Spleen (tissue), 11 donors: ENCODE data around the gene PTGR1. TPM values are rescaled to one million over a fixed set of nuclear protein-coding genes. Genes with fewer than 3 reads are reported as not detected.

Experiments
- DNase-seq: peaks from one replicate; pipeline ENCODE4 v3.0.0-alpha.2; 2020
- H3K27ac ChIP-seq, 8 donors: fragments of 200-600 bp; sonication (generic) in 7 of 8; 1 replicate in 4 of 8; 2 replicates in 4 of 8; pipeline versions ENCODE4 v1.5.0 to v1.8.0; 2016 to 2021; ENCODE audit warnings: inconsistent platforms in 4 of 8, mild to moderate bottlenecking in 4 of 8, moderate library complexity in 1 of 8
- H3K27me3 ChIP-seq, 7 donors: fragments of 200-600 bp; sonication (generic) in 6 of 7; replicated peaks in 1 of 7; 1 replicate in 4 of 7; 2 replicates in 3 of 7; pipeline versions ENCODE4 v1.5.0 to v1.8.0; 2016 to 2021; ENCODE audit warnings: inconsistent platforms in 3 of 7, mild to moderate bottlenecking in 1 of 7
- H3K36me3 ChIP-seq, 6 donors: fragments of 200-600 bp; sonication (generic) in 5 of 6; 1 replicate in 4 of 6; 2 replicates in 2 of 6; pipeline versions ENCODE4 v1.5.0 to v1.8.0; 2016 to 2021; ENCODE audit warnings: inconsistent platforms in 2 of 6
- H3K4me1 ChIP-seq, 6 donors: fragments of 200-600 bp; sonication (generic) in 5 of 6; 1 replicate in 3 of 6; 2 replicates in 3 of 6; pipeline versions ENCODE4 v1.5.0 to v1.8.0; 2016 to 2021; ENCODE audit warnings: inconsistent platforms in 3 of 6
- H3K4me3 ChIP-seq, 8 donors: fragments of 200-600 bp; sonication (generic) in 7 of 8; 1 replicate in 4 of 8; 2 replicates in 4 of 8; pipeline versions ENCODE4 v1.5.0 to v1.8.0; 2016 to 2021; ENCODE audit warnings: inconsistent platforms in 4 of 8, mild to moderate bottlenecking in 4 of 8, moderate library complexity in 2 of 8
- H3K9me3 ChIP-seq, 8 donors: fragments of 200-600 bp; sonication (generic) in 7 of 8; 1 replicate in 4 of 8; 2 replicates in 4 of 8; pipeline versions ENCODE4 v1.5.0 to v1.8.0; 2016 to 2021; ENCODE audit warnings: inconsistent platforms in 4 of 8
- CTCF ChIP-seq, 11 experiments: fragments of 200-600 bp in 7 of 11; fragments of 450-650 bp in 4 of 11; sonication (generic) in 4 of 11; IDR thresholded peaks in 8 of 11; conservative IDR thresholded peaks in 3 of 11; 1 replicate in 7 of 11; 2 replicates in 4 of 11; pipeline versions ENCODE4 v1.4.0 to v1.8.0; 2016 to 2021; ENCODE audit warnings: antibody characterized with exemption in 11 of 11, inconsistent platforms in 4 of 11, mild to moderate bottlenecking in 1 of 11
- POLR2A ChIP-seq, 3 donors: fragments of 450-650 bp; IDR thresholded peaks; one replicate each; pipeline ENCODE4 v1.5.1; 2017; ENCODE audit warnings: antibody characterized with exemption in 3 of 3, mild to moderate bottlenecking in 1 of 3
- POLR2AphosphoS5 ChIP-seq, 3 donors: sonication (generic); formaldehyde crosslinking; IDR thresholded peaks; one replicate each; pipeline ENCODE4 v1.5.1; 2017; ENCODE audit warnings: antibody characterized with exemption in 3 of 3
- WGBS, 5 donors: extraction: QIAGEN DNeasy Blood & Tissue Kit in 3 of 5; methylation state at CpG; one replicate each; pipeline versions ENCODE4 v1.1.5 to v1.1.7; 2013 to 2018; 5-methylcytosine and 5-hydroxymethylcytosine counted together
- intact Hi-C: fragments of 100-400 bp; cut with DNase I; formaldehyde crosslinking; loops from one replicate; pipeline ENCODE4 v1.15.0; 2023; ENCODE audit warnings: low total_unique reads
- polyA plus RNA-seq, 3 donors: library from polyadenylated mRNA; stranded (reverse); fragments of 200-250 nt; gene quantifications; one replicate each; pipeline ENCODE4 v1.2.1, GENCODE V29; 2013
- total RNA-seq, 7 donors: library from RNA; depleted of rRNA in 3 of 7; stranded (reverse); fragments of >200 nt in 3 of 7; fragmentation: NEBNext Ultra II Directional in 4 of 7; extraction: Animal tissue kit (Norgen Biotek cat#: 25700) in 4 of 7; gene quantifications; one replicate each; pipeline versions ENCODE4 v1.1.0 to v1.2.1, GENCODE V29; 2016 to 2021
- donor health status: healthy with polysubstance abuse.
- donor health status: DM: no; HTN: no; CAD: no; lungs with moderate emphysema.
- donor health status: DM: no; HTN: no; CAD: no.
- donor health status: Bipolar disorder and iron deficiency.
- donor health status: healthy.
- donor health status: DM: no; HTN: no; CAD: no.
- donor health status: DM: yes; HTN: yes; CAD: no.

PTGR1 gene
- total and polyA plus RNA-seq, 10 donors, result 2.8 to 14.6 (median 9.6) TPM

GRCh38 chr9:111603041-111603440 lies 3.6 kb upstream of the PTGR1 start:
- no peak overlapping the region for H3K27ac ChIP-seq
- no peaks in the 10 kb centered on the region for H3K36me3 ChIP-seq
- peaks cover 0 to 22% (median 20%) of the 10 kb centered on the region in 6 donors for H3K4me1 ChIP-seq
- intact Hi-C loops, result no loop called here
- DNase-seq, result no peak
- no peak for TF ChIP-seq CTCF (IDR thresholded peaks at IDR 0.05 in 8 of 11, conservative IDR thresholded peaks at IDR 0.05 in 3 of 11)
- TF ChIP-seq POLR2A (IDR thresholded peaks at IDR 0.05), result no peak
- TF ChIP-seq POLR2AphosphoS5 (IDR thresholded peaks at IDR 0.05), result no peak
- H3K9me3 ChIP-seq, result no peaks in the 10 kb centered on the region
- H3K27me3 ChIP-seq, result peaks cover 0 to 41% (median 11%) of the 10 kb centered on the region in 7 donors
- 75 to 90% (median 83%) methylated on average over 4 of the region's 4 CpGs for WGBS, 5 donors
- H3K4me3 ChIP-seq, result no peak overlapping the region

GRCh38 chr9:111601237-111602018 lies 2.0 kb upstream of the PTGR1 start:
- peaks cover 0 to 30% (median 27%) of the 10 kb centered on the region in 6 donors for H3K4me1 ChIP-seq
- no peaks in the 10 kb centered on the region for H3K9me3 ChIP-seq
- no peak for DNase-seq
- WGBS, 5 donors, result 71 to 84% (median 79%) methylated on average over 10 of the region's 10 CpGs
- no peak overlapping the region for H3K4me3 ChIP-seq
- no peak overlapping the region for H3K27ac ChIP-seq
- no peaks in the 10 kb centered on the region for H3K36me3 ChIP-seq
- TF ChIP-seq POLR2AphosphoS5 (IDR thresholded peaks at IDR 0.05) (no peak), POLR2A (IDR thresholded peaks at IDR 0.05) (no peak), CTCF (IDR thresholded peaks at IDR 0.05 in 8 of 11, conservative IDR thresholded peaks at IDR 0.05 in 3 of 11) (no peak)
- intact Hi-C loops, result no loop called here
- H3K27me3 ChIP-seq, result peaks cover 0 to 40% (median 11%) of the 10 kb centered on the region in 7 donors

- H3K4me1 ChIP-seq, result peaks cover 0 to 30% (median 27%) of the 10 kb centered on the region in 6 donors
- TF ChIP-seq CTCF (IDR thresholded peaks at IDR 0.05 in 8 of 11, conservative IDR thresholded peaks at IDR 0.05 in 3 of 11) (no peak), POLR2A (IDR thresholded peaks at IDR 0.05) (no peak), POLR2AphosphoS5 (IDR thresholded peaks at IDR 0.05) (no peak)
- DNase-seq, result no peak
- intact Hi-C loops, result no loop called here
- H3K9me3 ChIP-seq, result no peaks in the 10 kb centered on the region
- WGBS, 5 donors, result 45 to 60% (median 54%) methylated on average over 3 to 17 of the region's 17 CpGs
- peak overlapping the region; percentile 48 to 74 (median 55) for H3K4me3 ChIP-seq
- H3K27me3 ChIP-seq, result peaks cover 0 to 40% (median 11%) of the 10 kb centered on the region in 7 donors
- H3K27ac ChIP-seq, result peak overlapping the region in 7 of 8 donors; percentile 63 to 82 (median 74)
- H3K36me3 ChIP-seq, result peaks cover 0 to 7% (median 0%) of the 10 kb centered on the region in 6 donors
Measured at GRCh38 chr9:111599955-111600343, 502 bp upstream of the PTGR1 start.

- no peak for DNase-seq
- no peaks in the 10 kb centered on the region for H3K9me3 ChIP-seq
- WGBS, 5 donors, result 2 to 5% (median 2%) methylated on average over 16 of the region's 16 CpGs
- peaks cover 0 to 30% (median 27%) of the 10 kb centered on the region in 6 donors for H3K4me1 ChIP-seq
- H3K27ac ChIP-seq, result peak overlapping the region in 7 of 8 donors; percentile 63 to 82 (median 74)
- H3K4me3 ChIP-seq, result peak overlapping the region; percentile 48 to 74 (median 55)
- intact Hi-C loops, result no loop called here
- H3K36me3 ChIP-seq, result peaks cover 0 to 13% (median 0%) of the 10 kb centered on the region in 6 donors
- H3K27me3 ChIP-seq, result peaks cover 0 to 40% (median 11%) of the 10 kb centered on the region in 7 donors
- no peak for TF ChIP-seq POLR2A (IDR thresholded peaks at IDR 0.05)
- TF ChIP-seq CTCF (IDR thresholded peaks at IDR 0.05 in 8 of 11, conservative IDR thresholded peaks at IDR 0.05 in 3 of 11), result no peak
- TF ChIP-seq POLR2AphosphoS5 (IDR thresholded peaks at IDR 0.05), result no peak
Measured at GRCh38 chr9:111598733-111599091, 735 bp downstream of the PTGR1 start.
